Fibroblast of skin of right quadriceps (primary cell): ENCODE results near the gene ABCB11.

ENCODE experiments used
- DNase-seq: peaks from one replicate; pipeline ENCODE4 v3.0.0-alpha.2; 2013

Gene ABCB11

GRCh38 chr2:169006665-169007064, 24.5 kb downstream of the ABCB11 start:
- DNase-seq: no peak

GRCh38 chr2:169005994-169006393, 25.1 kb downstream of the ABCB11 start:
- DNase-seq: no peak

GRCh38 chr2:169005080-169005598, 26.0 kb downstream of the ABCB11 start:
- DNase-seq: no peak

- DNase-seq: no peak
Observed at GRCh38 chr2:169002161-169002738, 28.9 kb downstream of the ABCB11 start.

- DNase-seq: no peak
Observed at GRCh38 chr2:169001116-169001815, 29.9 kb downstream of the ABCB11 start.

- DNase-seq: no peak
Observed at GRCh38 chr2:168999668-169000213, 31.4 kb downstream of the ABCB11 start.

GRCh38 chr2:168998609-168999211, 32.4 kb downstream of the ABCB11 start:
- DNase-seq: no peak

- DNase-seq: no peak
Observed at GRCh38 chr2:168997794-168998193, 33.3 kb downstream of the ABCB11 start.

- no peak for DNase-seq
Observed at GRCh38 chr2:168997118-168997521, 34.0 kb downstream of the ABCB11 start.

GRCh38 chr2:168995744-168996143, 35.4 kb downstream of the ABCB11 start:
- no peak for DNase-seq

- DNase-seq: no peak
Observed at GRCh38 chr2:168993538-168993937, 37.6 kb downstream of the ABCB11 start.

- DNase-seq: no peak
Observed at GRCh38 chr2:168992591-168993349, 38.4 kb downstream of the ABCB11 start.

- no peak for DNase-seq
Observed at GRCh38 chr2:168992026-168992425, 39.1 kb downstream of the ABCB11 start.

- no peak for DNase-seq
Observed at GRCh38 chr2:168988755-168989154, 42.4 kb downstream of the ABCB11 start.

- no peak for DNase-seq
Observed at GRCh38 chr2:168986398-168986943, 44.7 kb downstream of the ABCB11 start.

- DNase-seq: no peak
Observed at GRCh38 chr2:168981651-168982050, 49.5 kb downstream of the ABCB11 start.

GRCh38 chr2:168978461-168978861, 52.7 kb downstream of the ABCB11 start:
- no peak for DNase-seq

- DNase-seq: no peak
Observed at GRCh38 chr2:168977608-168978007, 53.5 kb downstream of the ABCB11 start.

- no peak for DNase-seq
Observed at GRCh38 chr2:168976034-168976654, 55.0 kb downstream of the ABCB11 start.

GRCh38 chr2:168974428-168974827, 56.7 kb downstream of the ABCB11 start:
- DNase-seq: no peak

- no peak for DNase-seq
Observed at GRCh38 chr2:168971261-168971660, 59.9 kb downstream of the ABCB11 start.

GRCh38 chr2:168970711-168971233, 60.4 kb downstream of the ABCB11 start:
- DNase-seq: no peak
